Cardiac muscle cell (in vitro differentiated cells and primary cell): ENCODE data around the gene ZNF341. TPM values are rescaled to one million over a fixed set of nuclear protein-coding genes. Genes with fewer than 3 reads are reported as not detected.

Experiments
- DNase-seq, 2 donors: peaks; one replicate each; pipeline versions ENCODE4 v3.0.0 to v3.0.0-alpha.2; 2010 to 2017; ENCODE audit warnings: low read depth in 1 of 2, low spot score in 1 of 2
- H3K27ac ChIP-seq: fragments of 200-600 bp; sonication (generic); 2 replicates; pipeline ENCODE4 v1.5.1; 2016
- H3K27me3 ChIP-seq: fragments of 200-600 bp; sonication (generic); 2 replicates; pipeline ENCODE4 v1.6.0; 2016; ENCODE audit warnings: control low read depth
- H3K36me3 ChIP-seq: fragments of 200-600 bp; sonication (generic); 2 replicates; pipeline ENCODE4 v1.5.1; 2016; ENCODE audit warnings: control low read depth
- H3K4me1 ChIP-seq: fragments of 200-600 bp; sonication (generic); 2 replicates; pipeline ENCODE4 v1.8.1; 2017; ENCODE audit warnings: low read depth, mild to moderate bottlenecking, mixed run types
- H3K4me3 ChIP-seq: fragments of 200-600 bp; sonication (generic); 2 replicates; pipeline ENCODE4 v1.5.1; 2016; ENCODE audit warnings: mild to moderate bottlenecking
- H3K9me3 ChIP-seq: fragments of 200-600 bp; sonication (generic); 2 replicates; pipeline ENCODE4 v1.5.1; 2017; ENCODE audit warnings: low read depth, mild to moderate bottlenecking, control low read depth
- CTCF ChIP-seq: IDR thresholded peaks from 2 replicates; pipeline ENCODE4 v1.5.1; 2012; ENCODE audit warnings: low read depth, mild to moderate bottlenecking, low read length
- polyA plus RNA-seq: library from polyadenylated mRNA; unstranded; fragments of >200 nt; fragmentation: Nextera tagmentation; extraction: Ambion mirVana; gene quantifications from 2 replicates; pipeline ENCODE4 v1.2.1, GENCODE V29; 2016
- total RNA-seq: library from RNA; depleted of rRNA; stranded (reverse); fragments of >200 nt; gene quantifications from 2 replicates; pipeline ENCODE4 v1.2.3, GENCODE V29; 2016

ZNF341 gene
- total and polyA plus RNA-seq, 2 experiments from 2014 or later: 2.7 to 3.1 TPM

- H3K4me3 ChIP-seq: no peak overlapping the region
- no peaks in the 10 kb centered on the region for H3K27me3 ChIP-seq
- H3K9me3 ChIP-seq: no peaks in the 10 kb centered on the region
- DNase-seq: peak in 1 of 2 donors; percentile 83
- no peak overlapping the region for H3K27ac ChIP-seq
- TF ChIP-seq CTCF: no peak
- H3K36me3 ChIP-seq: no peaks in the 10 kb centered on the region
- peaks cover 32% of the 10 kb centered on the region for H3K4me1 ChIP-seq
Measured at GRCh38 chr20:33687370-33687915, 44.4 kb upstream of the ZNF341 start.

DNA sequence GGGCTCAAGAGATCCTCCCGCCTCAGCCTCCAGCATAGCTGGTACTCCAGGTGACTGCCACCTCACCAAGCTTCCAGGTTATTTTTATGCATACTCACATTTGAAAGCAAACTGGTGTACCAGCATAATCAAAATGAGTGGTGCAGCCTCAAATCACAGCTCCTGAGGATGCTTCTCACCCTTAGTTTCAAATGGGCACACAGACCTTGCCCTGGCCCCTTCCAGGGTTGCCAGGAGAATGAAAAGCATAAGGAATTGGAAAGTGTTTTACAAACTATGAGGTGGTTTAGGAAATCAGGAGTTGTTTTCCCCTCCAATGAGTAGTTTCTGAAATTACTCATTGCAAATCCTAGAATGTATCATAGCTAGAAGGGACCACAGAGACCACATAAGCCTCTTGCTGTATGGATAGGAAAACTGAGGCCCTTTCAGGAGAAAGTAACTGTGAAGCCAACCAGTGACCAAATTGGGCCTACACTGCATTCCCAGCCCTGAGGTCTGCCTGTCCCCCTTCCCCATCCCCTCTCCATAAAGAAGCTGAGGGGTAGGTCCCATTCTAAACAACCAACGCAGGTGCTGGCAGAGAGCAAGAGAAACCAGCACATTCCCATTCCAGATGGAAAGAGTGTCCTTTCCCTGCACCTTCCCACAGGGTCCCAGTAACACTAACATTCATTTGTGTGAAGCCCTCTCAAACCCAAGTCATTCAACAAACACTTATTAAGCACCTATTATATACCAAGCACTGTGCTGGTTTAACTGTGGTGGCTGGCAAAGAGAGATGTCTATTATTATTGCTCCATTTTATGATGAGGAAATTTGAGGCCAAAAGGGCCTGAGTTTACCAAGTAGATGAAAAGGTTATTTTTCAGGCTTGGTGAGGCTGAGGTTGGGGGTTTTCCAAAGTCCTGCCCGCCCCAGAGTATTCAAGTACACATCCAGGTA lies 43.5 kb upstream of the ZNF341 start:
- no peak for TF ChIP-seq CTCF
- H3K4me3 ChIP-seq: no peak overlapping the region
- H3K9me3 ChIP-seq: no peaks in the 10 kb centered on the region
- H3K4me1 ChIP-seq: peaks cover 36% of the 10 kb centered on the region
- no peak for DNase-seq
- H3K27me3 ChIP-seq: no peaks in the 10 kb centered on the region
- H3K27ac ChIP-seq: peak overlapping the region; percentile 28
- no peaks in the 10 kb centered on the region for H3K36me3 ChIP-seq

DNA sequence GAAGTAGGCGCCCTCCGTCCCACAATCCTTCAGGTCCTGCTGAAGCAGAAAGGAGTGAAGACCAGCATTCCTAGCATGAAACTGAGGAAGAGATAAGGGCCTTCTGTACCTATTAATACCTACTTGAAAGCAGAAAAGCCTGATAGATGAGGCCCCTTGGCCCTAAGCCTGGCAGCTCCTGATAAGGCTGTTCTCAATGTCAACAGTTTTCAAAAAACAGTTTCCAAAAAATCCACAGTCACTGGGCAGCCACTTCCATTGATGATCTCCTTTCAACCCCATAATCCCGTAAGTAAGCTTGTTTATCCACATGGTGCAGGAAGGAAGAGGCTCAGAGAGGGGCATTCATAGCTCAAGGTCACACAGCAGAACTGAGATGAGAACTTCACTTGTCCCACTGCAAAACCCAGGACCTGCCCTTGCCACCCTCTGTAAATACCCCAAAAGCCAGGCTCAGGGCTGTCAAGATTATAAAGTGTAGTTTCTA lies 42.8 kb upstream of the ZNF341 start:
- Histone ChIP-seq H3K27ac (peak overlapping the region; percentile 28), H3K4me1 (peaks cover 43% of the 10 kb centered on the region), H3K36me3 (no peaks in the 10 kb centered on the region), H3K9me3 (no peaks in the 10 kb centered on the region), H3K27me3 (no peaks in the 10 kb centered on the region), H3K4me3 (no peak overlapping the region)
- no peak for TF ChIP-seq CTCF
- peak in 1 of 2 donors; percentile 77 for DNase-seq

GRCh38 chr20:33689493-33689892 lies 42.3 kb upstream of the ZNF341 start:
- no peak for TF ChIP-seq CTCF
- H3K4me3 ChIP-seq: no peak overlapping the region
- H3K27me3 ChIP-seq: no peaks in the 10 kb centered on the region
- no peak for DNase-seq
- H3K9me3 ChIP-seq: no peaks in the 10 kb centered on the region
- peaks cover 46% of the 10 kb centered on the region for H3K4me1 ChIP-seq
- peak overlapping the region; percentile 28 for H3K27ac ChIP-seq
- no peaks in the 10 kb centered on the region for H3K36me3 ChIP-seq

- Histone ChIP-seq H3K4me3 (no peak overlapping the region), H3K27me3 (no peaks in the 10 kb centered on the region), H3K27ac (no peak overlapping the region), H3K36me3 (no peaks in the 10 kb centered on the region), H3K9me3 (no peaks in the 10 kb centered on the region), H3K4me1 (peaks cover 42% of the 10 kb centered on the region)
- TF ChIP-seq CTCF: no peak
- peak in 1 of 2 donors; percentile 85 for DNase-seq
Measured at GRCh38 chr20:33689973-33690372, 41.8 kb upstream of the ZNF341 start.
